Measurements from ENCODE around the gene RPGRIP1L.

RPGRIP1L gene

GRCh38 chr16:53625221-53625620 lies 78.4 kb downstream of the RPGRIP1L start:
- no peaks in the 10 kb centered on the region for H3K9me3 ChIP-seq (ENCODE audit: control insufficient read depth, low read length)
- H3K4me3 ChIP-seq (ENCODE audit: low read length): no peak overlapping the region
- H3K9ac ChIP-seq (ENCODE audit: low read length): no peak overlapping the region
- no peaks in the 10 kb centered on the region for H3K4me1 ChIP-seq (ENCODE audit: control insufficient read depth, insufficient read depth, low read length)
- DNase-seq (ENCODE audit: low read depth): no peak
- H3K27me3 ChIP-seq (replicated peaks; ENCODE audit: control insufficient read depth, insufficient read depth, low read length): no peaks in the 10 kb centered on the region
- H3K36me3 ChIP-seq (ENCODE audit: control insufficient read depth, insufficient read depth, low read length, severe bottlenecking): peaks cover 11% of the 10 kb centered on the region

GRCh38 chr16:53622315-53622714 lies 81.3 kb downstream of the RPGRIP1L start:
- Histone ChIP-seq H3K4me1 (ENCODE audit: control insufficient read depth, insufficient read depth, low read length) (no peaks in the 10 kb centered on the region), H3K9me3 (ENCODE audit: control insufficient read depth, low read length) (no peaks in the 10 kb centered on the region), H3K36me3 (ENCODE audit: control insufficient read depth, insufficient read depth, low read length, severe bottlenecking) (peaks cover 13% of the 10 kb centered on the region), H3K9ac (ENCODE audit: low read length) (no peak overlapping the region), H3K27me3 (replicated peaks; ENCODE audit: control insufficient read depth, insufficient read depth, low read length) (no peaks in the 10 kb centered on the region), H3K4me3 (ENCODE audit: low read length) (no peak overlapping the region)
- no peak for DNase-seq (ENCODE audit: low read depth)

- Histone ChIP-seq H3K9ac (ENCODE audit: low read length) (no peak overlapping the region), H3K27me3 (replicated peaks; ENCODE audit: control insufficient read depth, insufficient read depth, low read length) (no peaks in the 10 kb centered on the region), H3K9me3 (ENCODE audit: control insufficient read depth, low read length) (no peaks in the 10 kb centered on the region), H3K4me1 (ENCODE audit: control insufficient read depth, insufficient read depth, low read length) (no peaks in the 10 kb centered on the region), H3K4me3 (ENCODE audit: low read length) (no peak overlapping the region), H3K36me3 (ENCODE audit: control insufficient read depth, insufficient read depth, low read length, severe bottlenecking) (peaks cover 13% of the 10 kb centered on the region)
- no peak for DNase-seq (ENCODE audit: low read depth)
Measured at GRCh38 chr16:53620476-53620875, 83.2 kb downstream of the RPGRIP1L start.

- DNase-seq (ENCODE audit: low read depth): no peak
- no peak overlapping the region for H3K9ac ChIP-seq (ENCODE audit: low read length)
- no peaks in the 10 kb centered on the region for H3K27me3 ChIP-seq (replicated peaks; ENCODE audit: control insufficient read depth, insufficient read depth, low read length)
- H3K36me3 ChIP-seq (ENCODE audit: control insufficient read depth, insufficient read depth, low read length, severe bottlenecking): peaks cover 13% of the 10 kb centered on the region
- H3K4me1 ChIP-seq (ENCODE audit: control insufficient read depth, insufficient read depth, low read length): no peaks in the 10 kb centered on the region
- no peaks in the 10 kb centered on the region for H3K9me3 ChIP-seq (ENCODE audit: control insufficient read depth, low read length)
- no peak overlapping the region for H3K4me3 ChIP-seq (ENCODE audit: low read length)
Measured at GRCh38 chr16:53619235-53619634, 84.4 kb downstream of the RPGRIP1L start.

- H3K9ac ChIP-seq (ENCODE audit: low read length): no peak overlapping the region
- H3K36me3 ChIP-seq (ENCODE audit: control insufficient read depth, insufficient read depth, low read length, severe bottlenecking): peaks cover 20% of the 10 kb centered on the region
- H3K27me3 ChIP-seq (replicated peaks; ENCODE audit: control insufficient read depth, insufficient read depth, low read length): no peaks in the 10 kb centered on the region
- DNase-seq (ENCODE audit: low read depth): no peak
- H3K4me1 ChIP-seq (ENCODE audit: control insufficient read depth, insufficient read depth, low read length): no peaks in the 10 kb centered on the region
- H3K9me3 ChIP-seq (ENCODE audit: control insufficient read depth, low read length): no peaks in the 10 kb centered on the region
- no peak overlapping the region for H3K4me3 ChIP-seq (ENCODE audit: low read length)
Measured at GRCh38 chr16:53614346-53614745, 89.3 kb downstream of the RPGRIP1L start.

- H3K27me3 ChIP-seq (replicated peaks; ENCODE audit: control insufficient read depth, insufficient read depth, low read length): no peaks in the 10 kb centered on the region
- no peak overlapping the region for H3K4me3 ChIP-seq (ENCODE audit: low read length)
- H3K9me3 ChIP-seq (ENCODE audit: control insufficient read depth, low read length): no peaks in the 10 kb centered on the region
- H3K4me1 ChIP-seq (ENCODE audit: control insufficient read depth, insufficient read depth, low read length): no peaks in the 10 kb centered on the region
- DNase-seq (ENCODE audit: low read depth): no peak
- H3K36me3 ChIP-seq (ENCODE audit: control insufficient read depth, insufficient read depth, low read length, severe bottlenecking): peaks cover 8% of the 10 kb centered on the region
- no peak overlapping the region for H3K9ac ChIP-seq (ENCODE audit: low read length)
Measured at GRCh38 chr16:53612003-53612402, 91.7 kb downstream of the RPGRIP1L start.

GRCh38 chr16:53611179-53611696 lies 92.4 kb downstream of the RPGRIP1L start:
- no peaks in the 10 kb centered on the region for H3K27me3 ChIP-seq (replicated peaks; ENCODE audit: control insufficient read depth, insufficient read depth, low read length)
- H3K36me3 ChIP-seq (ENCODE audit: control insufficient read depth, insufficient read depth, low read length, severe bottlenecking): peaks cover 8% of the 10 kb centered on the region
- H3K4me3 ChIP-seq (ENCODE audit: low read length): no peak overlapping the region
- no peak for DNase-seq (ENCODE audit: low read depth)
- no peaks in the 10 kb centered on the region for H3K9me3 ChIP-seq (ENCODE audit: control insufficient read depth, low read length)
- no peaks in the 10 kb centered on the region for H3K4me1 ChIP-seq (ENCODE audit: control insufficient read depth, insufficient read depth, low read length)
- no peak overlapping the region for H3K9ac ChIP-seq (ENCODE audit: low read length)

- Histone ChIP-seq H3K27me3 (replicated peaks; ENCODE audit: control insufficient read depth, insufficient read depth, low read length) (no peaks in the 10 kb centered on the region), H3K36me3 (ENCODE audit: control insufficient read depth, insufficient read depth, low read length, severe bottlenecking) (peaks cover 15% of the 10 kb centered on the region), H3K4me3 (ENCODE audit: low read length) (no peak overlapping the region), H3K9me3 (ENCODE audit: control insufficient read depth, low read length) (no peaks in the 10 kb centered on the region), H3K9ac (ENCODE audit: low read length) (no peak overlapping the region), H3K4me1 (ENCODE audit: control insufficient read depth, insufficient read depth, low read length) (no peaks in the 10 kb centered on the region)
- no peak for DNase-seq (ENCODE audit: low read depth)
Measured at GRCh38 chr16:53609536-53609935, 94.1 kb downstream of the RPGRIP1L start.

GRCh38 chr16:53608094-53608493 lies 95.6 kb downstream of the RPGRIP1L start:
- Histone ChIP-seq H3K4me3 (ENCODE audit: low read length) (no peak overlapping the region), H3K9me3 (ENCODE audit: control insufficient read depth, low read length) (no peaks in the 10 kb centered on the region)
- DNase-seq (ENCODE audit: low read depth): no peak

GRCh38 chr16:53605831-53606400 lies 97.7 kb downstream of the RPGRIP1L start:
- H3K4me1 ChIP-seq (ENCODE audit: control insufficient read depth, insufficient read depth, low read length): no peaks in the 10 kb centered on the region
- no peak overlapping the region for H3K9ac ChIP-seq (ENCODE audit: low read length)
- H3K9me3 ChIP-seq (ENCODE audit: control insufficient read depth, low read length): no peaks in the 10 kb centered on the region
- no peak overlapping the region for H3K4me3 ChIP-seq (ENCODE audit: low read length)
- H3K27me3 ChIP-seq (replicated peaks; ENCODE audit: control insufficient read depth, insufficient read depth, low read length): no peaks in the 10 kb centered on the region
- peak; percentile 66 for DNase-seq (ENCODE audit: low read depth)
- H3K36me3 ChIP-seq (ENCODE audit: control insufficient read depth, insufficient read depth, low read length, severe bottlenecking): peaks cover 29% of the 10 kb centered on the region

More at GRCh38 chr16:53608094-53608493, 95.6 kb downstream of the RPGRIP1L start:
- Histone ChIP-seq H3K36me3 (ENCODE audit: control insufficient read depth, insufficient read depth, low read length, severe bottlenecking) (peaks cover 19% of the 10 kb centered on the region), H3K27me3 (replicated peaks; ENCODE audit: control insufficient read depth, insufficient read depth, low read length) (no peaks in the 10 kb centered on the region), H3K4me1 (ENCODE audit: control insufficient read depth, insufficient read depth, low read length) (no peaks in the 10 kb centered on the region), H3K9ac (ENCODE audit: low read length) (no peak overlapping the region)

- H3K27me3 ChIP-seq (replicated peaks; ENCODE audit: control insufficient read depth, insufficient read depth, low read length): no peaks in the 10 kb centered on the region
- H3K4me3 ChIP-seq (ENCODE audit: low read length): no peak overlapping the region
- no peaks in the 10 kb centered on the region for H3K4me1 ChIP-seq (ENCODE audit: control insufficient read depth, insufficient read depth, low read length)
- no peak overlapping the region for H3K9ac ChIP-seq (ENCODE audit: low read length)
- peaks cover 24% of the 10 kb centered on the region for H3K36me3 ChIP-seq (ENCODE audit: control insufficient read depth, insufficient read depth, low read length, severe bottlenecking)
- H3K9me3 ChIP-seq (ENCODE audit: control insufficient read depth, low read length): no peaks in the 10 kb centered on the region
- no peak for DNase-seq (ENCODE audit: low read depth)
Measured at GRCh38 chr16:53605356-53605755, 98.3 kb downstream of the RPGRIP1L start.

GRCh38 chr16:53601961-53602360 lies 101.7 kb downstream of the RPGRIP1L start:
- Histone ChIP-seq H3K4me3 (ENCODE audit: low read length) (no peak overlapping the region), H3K9ac (ENCODE audit: low read length) (no peak overlapping the region), H3K9me3 (ENCODE audit: control insufficient read depth, low read length) (no peaks in the 10 kb centered on the region), H3K4me1 (ENCODE audit: control insufficient read depth, insufficient read depth, low read length) (no peaks in the 10 kb centered on the region), H3K36me3 (ENCODE audit: control insufficient read depth, insufficient read depth, low read length, severe bottlenecking) (peaks cover 36% of the 10 kb centered on the region), H3K27me3 (replicated peaks; ENCODE audit: control insufficient read depth, insufficient read depth, low read length) (no peaks in the 10 kb centered on the region)
- no peak for DNase-seq (ENCODE audit: low read depth)
